Suprapubic skin (tissue), 4 donors: ENCODE measurements around the gene NEK5.

Experiments
- EP300 ChIP-seq: sonication (generic); formaldehyde crosslinking; IDR thresholded peaks from one replicate; pipeline ENCODE4 v1.6.1; 2017; ENCODE audit warnings: antibody characterized with exemption
- POLR2A ChIP-seq, 2 donors: fragments of 450-650 bp; IDR thresholded peaks; one replicate each; pipeline ENCODE4 v1.6.1; 2017; ENCODE audit warnings: antibody characterized with exemption in 2 of 2, mild to moderate bottlenecking in 2 of 2, moderate library complexity in 2 of 2
- POLR2AphosphoS5 ChIP-seq, 3 donors: sonication (generic); formaldehyde crosslinking; IDR thresholded peaks; one replicate each; pipeline ENCODE4 v1.6.1; 2017; ENCODE audit warnings: antibody characterized with exemption in 3 of 3
- TF ChIP-seq, protein P1 (sequence below), 2 donors: fragments of 200-600 bp in 1 of 2; fragments of 450-650 bp in 1 of 2; sonication (generic) in 1 of 2; IDR thresholded peaks; one replicate each; pipeline ENCODE4 v1.5.1; 2016 to 2019; ENCODE audit warnings: antibody characterized with exemption in 2 of 2, mild to moderate bottlenecking in 1 of 2, moderate library complexity in 1 of 2

DNA sequence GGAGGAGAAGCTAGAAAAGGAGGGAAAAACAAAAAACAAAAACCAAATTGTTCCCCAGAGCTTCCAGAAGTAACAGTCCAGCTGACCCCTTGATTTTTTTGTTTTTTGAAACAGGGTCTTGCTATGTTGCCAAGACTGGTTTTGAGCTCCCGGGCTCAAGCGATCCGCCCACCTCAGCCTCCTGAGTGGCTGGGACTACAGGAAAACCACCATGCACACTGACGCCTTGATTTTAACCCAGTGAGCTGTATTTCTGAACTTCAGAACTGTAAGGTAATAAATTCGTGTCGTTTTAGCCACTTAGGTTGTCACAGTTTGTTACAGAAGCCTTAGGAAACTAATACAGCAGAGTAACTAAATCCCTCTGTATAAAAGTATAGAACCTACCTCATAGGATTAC is 31.6 kb upstream of the NEK5 start:
- TF ChIP-seq, protein P1, sequence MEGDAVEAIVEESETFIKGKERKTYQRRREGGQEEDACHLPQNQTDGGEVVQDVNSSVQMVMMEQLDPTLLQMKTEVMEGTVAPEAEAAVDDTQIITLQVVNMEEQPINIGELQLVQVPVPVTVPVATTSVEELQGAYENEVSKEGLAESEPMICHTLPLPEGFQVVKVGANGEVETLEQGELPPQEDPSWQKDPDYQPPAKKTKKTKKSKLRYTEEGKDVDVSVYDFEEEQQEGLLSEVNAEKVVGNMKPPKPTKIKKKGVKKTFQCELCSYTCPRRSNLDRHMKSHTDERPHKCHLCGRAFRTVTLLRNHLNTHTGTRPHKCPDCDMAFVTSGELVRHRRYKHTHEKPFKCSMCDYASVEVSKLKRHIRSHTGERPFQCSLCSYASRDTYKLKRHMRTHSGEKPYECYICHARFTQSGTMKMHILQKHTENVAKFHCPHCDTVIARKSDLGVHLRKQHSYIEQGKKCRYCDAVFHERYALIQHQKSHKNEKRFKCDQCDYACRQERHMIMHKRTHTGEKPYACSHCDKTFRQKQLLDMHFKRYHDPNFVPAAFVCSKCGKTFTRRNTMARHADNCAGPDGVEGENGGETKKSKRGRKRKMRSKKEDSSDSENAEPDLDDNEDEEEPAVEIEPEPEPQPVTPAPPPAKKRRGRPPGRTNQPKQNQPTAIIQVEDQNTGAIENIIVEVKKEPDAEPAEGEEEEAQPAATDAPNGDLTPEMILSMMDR (IDR thresholded peaks at IDR 0.05) = no peak
- TF ChIP-seq POLR2AphosphoS5 (IDR thresholded peaks at IDR 0.05) = no peak
- no peak for TF ChIP-seq POLR2A (IDR thresholded peaks at IDR 0.05)
- no peak for TF ChIP-seq EP300
